Renal cortical epithelial cell (primary cell): ENCODE measurements around the gene NOP16. TPM values are rescaled to one million over a fixed set of nuclear protein-coding genes. Genes with fewer than 3 reads are reported as not detected.

Source experiments
- DNase-seq: peaks from one replicate; pipeline ENCODE4 v3.0.0-alpha.2; 2011; ENCODE audit warnings: low read depth
- total RNA-seq: library from RNA; depleted of rRNA; stranded (reverse); fragments of >200 nt; gene quantifications from 2 replicates; pipeline ENCODE4 v1.2.3, GENCODE V29; 2014

The NOP16 gene
- total RNA-seq, result 10.5 and 11.6 TPM in 2 replicates

- DNase-seq, result peak; percentile 98
Measured at GRCh38 chr5:176388444-176389134, at the start of gene NOP16, which contains the start of gene HIGD2A. Gene NOP16 (minus strand): TSS chr5:176388598. CDS start chr5:176388539, 59 bp downstream. Gene HIGD2A (plus strand): TSS chr5:176388751. CDS start chr5:176388820, 69 bp downstream.

GRCh38 chr5:176436656-176437055, 48.3 kb upstream of the NOP16 start:
- DNase-seq, result no peak

- no peak for DNase-seq
Measured at GRCh38 chr5:176432707-176433106, 44.3 kb upstream of the NOP16 start.

GRCh38 chr5:176429972-176430371, 41.6 kb upstream of the NOP16 start:
- no peak for DNase-seq

- DNase-seq, result peak; percentile 40
Measured at GRCh38 chr5:176427971-176428370, 39.6 kb upstream of the NOP16 start.

- DNase-seq, result no peak
Measured at GRCh38 chr5:176426876-176427275, 38.5 kb upstream of the NOP16 start.

GRCh38 chr5:176425791-176426190, 37.4 kb upstream of the NOP16 start:
- no peak for DNase-seq

GRCh38 chr5:176425138-176425537, 36.7 kb upstream of the NOP16 start:
- peak; percentile 50 for DNase-seq

GRCh38 chr5:176424181-176424580, 35.8 kb upstream of the NOP16 start:
- DNase-seq, result no peak

GRCh38 chr5:176420972-176421544, 32.7 kb upstream of the NOP16 start:
- DNase-seq, result no peak

GRCh38 chr5:176420086-176420485, 31.7 kb upstream of the NOP16 start:
- DNase-seq, result no peak

- DNase-seq, result peak; percentile 49
Measured at GRCh38 chr5:176418251-176418650, 29.9 kb upstream of the NOP16 start.

GRCh38 chr5:176416965-176417364, 28.6 kb upstream of the NOP16 start:
- no peak for DNase-seq

- peak; percentile 52 for DNase-seq
Measured at GRCh38 chr5:176415952-176416924, 27.8 kb upstream of the NOP16 start, which contains the start of gene CLTB. Gene CLTB (minus strand): TSS chr5:176416539. CDS start chr5:176416363, 176 bp downstream.

- DNase-seq, result no peak
Measured at GRCh38 chr5:176415240-176415951, 27.0 kb upstream of the NOP16 start.

- DNase-seq, result no peak
Measured at GRCh38 chr5:176414704-176415103, 26.3 kb upstream of the NOP16 start.

- DNase-seq, result no peak
Measured at GRCh38 chr5:176413709-176414191, 25.4 kb upstream of the NOP16 start.

GRCh38 chr5:176413255-176413565, 24.8 kb upstream of the NOP16 start:
- no peak for DNase-seq

- no peak for DNase-seq
Measured at GRCh38 chr5:176412517-176413254, 24.3 kb upstream of the NOP16 start.

GRCh38 chr5:176410486-176411180, 22.2 kb upstream of the NOP16 start:
- DNase-seq, result no peak
